ENCODE results near the gene ARRDC5.

ARRDC5 gene

DNA sequence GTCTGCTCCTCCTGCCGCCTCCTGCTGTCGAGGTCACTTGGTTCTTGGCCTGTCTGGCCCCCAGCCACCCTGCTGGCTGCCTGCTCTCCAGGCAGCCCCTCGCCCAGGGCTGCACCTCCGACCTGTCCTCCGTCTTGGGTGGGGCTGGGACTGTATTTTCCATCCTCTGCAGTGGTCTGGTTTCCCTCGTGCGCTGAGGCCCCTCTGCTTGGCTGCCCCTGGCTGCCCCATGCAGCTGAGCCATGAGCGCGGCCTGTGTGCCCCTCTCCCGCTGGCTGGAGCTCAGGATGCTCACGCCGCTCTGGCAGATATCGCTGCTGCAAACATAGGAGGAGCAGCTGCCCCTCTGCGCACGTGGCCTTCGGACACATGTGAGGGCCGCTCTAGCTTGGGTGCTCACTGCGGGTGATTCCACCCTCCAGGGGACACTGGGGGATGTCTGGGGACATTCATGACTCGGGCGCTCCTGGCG lies 20.6 kb upstream of the ARRDC5 start:
- no peak overlapping the region for H2BK5ac ChIP-seq (ENCODE audit: low read depth, low read length, poor library complexity, severe bottlenecking)
- no peak overlapping the region for H3K4ac ChIP-seq (ENCODE audit: low read depth in 1 of 2, low read length in 2 of 2)

GRCh38 chr19:4922530-4923275 lies 20.0 kb upstream of the ARRDC5 start:
- Histone ChIP-seq H3K36me3 (ENCODE audit: control insufficient read depth in 1 of 2, insufficient read depth in 2 of 2, low read depth in 1 of 2, low read length in 2 of 2) (peaks cover 6 to 22% of the 10 kb centered on the region in 2 experiments), H3K4me1 (ENCODE audit: control insufficient read depth, insufficient read depth, low read depth, low read length) (peaks cover 22% of the 10 kb centered on the region), H3K9me3 (ENCODE audit: control insufficient read depth, low read length) (no peaks in the 10 kb centered on the region), H2BK15ac (ENCODE audit: low read depth, poor library complexity, severe bottlenecking) (no peak overlapping the region), H3K4ac (ENCODE audit: low read depth in 1 of 2, low read length in 2 of 2) (no peak overlapping the region), H2BK5ac (ENCODE audit: low read depth, low read length, poor library complexity, severe bottlenecking) (no peak overlapping the region), H3K27me3 (ENCODE audit: control insufficient read depth in 1 of 2, insufficient read depth in 1 of 2, low read length in 2 of 2) (no peaks in the 10 kb centered on the region), H2AK5ac (ENCODE audit: low read length, severe bottlenecking) (no peak overlapping the region), H3K79me1 (replicated peaks; ENCODE audit: low read length, poor library complexity, severe bottlenecking) (peaks cover 6% of the 10 kb centered on the region), H3K4me3 (ENCODE audit: insufficient read depth in 1 of 2, low read depth in 1 of 2, low read length in 2 of 2) (no peak overlapping the region), H3K9ac (ENCODE audit: low read length) (no peak overlapping the region), H3K4me2 (ENCODE audit: low read length, poor library complexity, severe bottlenecking) (no peak overlapping the region), H3K14ac (ENCODE audit: low read length in 2 of 2) (peak overlapping the region in 1 of 2 experiments; percentile 1), H4K91ac (ENCODE audit: low read length) (no peak overlapping the region), H2BK12ac (ENCODE audit: low read length in 2 of 2) (no peak overlapping the region), H3K23ac (ENCODE audit: low read length in 2 of 2) (peak overlapping the region in 1 of 2 experiments; percentile 3), H3K18ac (ENCODE audit: low read depth in 1 of 2, low read length in 2 of 2) (peak overlapping the region in 1 of 2 experiments; percentile 29), H2BK120ac (ENCODE audit: low read depth, low read length) (no peak overlapping the region), H2AFZ (ENCODE audit: low read depth, low read length) (no peak overlapping the region), H4K8ac (ENCODE audit: low read length) (peak overlapping the region; percentile 8), H3K27ac (ENCODE audit: low read length, poor library complexity, severe bottlenecking) (peak overlapping the region; percentile 1)
- 89% methylated on average over 22 of the region's 22 CpGs for WGBS
- DNase-seq: no peak

More for the DNA sequence above, 20.6 kb upstream of the ARRDC5 start:
- Histone ChIP-seq H3K18ac (ENCODE audit: low read depth in 1 of 2, low read length in 2 of 2) (no peak overlapping the region), H4K91ac (ENCODE audit: low read length) (peak overlapping the region; percentile 19), H3K23ac (ENCODE audit: low read length in 2 of 2) (no peak overlapping the region), H2AFZ (ENCODE audit: low read depth, low read length) (no peak overlapping the region), H3K27ac (ENCODE audit: low read length, poor library complexity, severe bottlenecking) (no peak overlapping the region), H2AK5ac (ENCODE audit: low read length, severe bottlenecking) (peak overlapping the region; percentile 57), H3K14ac (ENCODE audit: low read length in 2 of 2) (no peak overlapping the region), H3K36me3 (ENCODE audit: control insufficient read depth in 1 of 2, insufficient read depth in 2 of 2, low read depth in 1 of 2, low read length in 2 of 2) (peaks cover 6 to 28% of the 10 kb centered on the region in 2 experiments), H3K27me3 (ENCODE audit: control insufficient read depth in 1 of 2, insufficient read depth in 1 of 2, low read length in 2 of 2) (no peaks in the 10 kb centered on the region), H2BK12ac (ENCODE audit: low read length in 2 of 2) (no peak overlapping the region), H3K9ac (ENCODE audit: low read length) (no peak overlapping the region), H3K9me3 (ENCODE audit: control insufficient read depth, low read length) (no peaks in the 10 kb centered on the region), H3K79me1 (replicated peaks; ENCODE audit: low read length, poor library complexity, severe bottlenecking) (peaks cover 9% of the 10 kb centered on the region), H4K8ac (ENCODE audit: low read length) (peak overlapping the region; percentile 8), H3K4me2 (ENCODE audit: low read length, poor library complexity, severe bottlenecking) (no peak overlapping the region), H3K4me3 (ENCODE audit: insufficient read depth in 1 of 2, low read depth in 1 of 2, low read length in 2 of 2) (no peak overlapping the region), H2BK120ac (ENCODE audit: low read depth, low read length) (no peak overlapping the region), H3K4me1 (ENCODE audit: control insufficient read depth, insufficient read depth, low read depth, low read length) (peaks cover 28% of the 10 kb centered on the region), H2BK15ac (ENCODE audit: low read depth, poor library complexity, severe bottlenecking) (no peak overlapping the region)
- WGBS: 93% methylated on average over 21 of the region's 21 CpGs
- DNase-seq: no peak

GRCh38 chr19:4916292-4917082 lies 13.8 kb upstream of the ARRDC5 start:
- Histone ChIP-seq H2BK5ac (ENCODE audit: low read depth, low read length, poor library complexity, severe bottlenecking) (no peak overlapping the region), H4K91ac (ENCODE audit: low read length) (peak overlapping the region; percentile 46), H3K23ac (ENCODE audit: low read length in 2 of 2) (no peak overlapping the region), H2BK12ac (ENCODE audit: low read length in 2 of 2) (peak overlapping the region; percentile 31 to 61), H3K27ac (ENCODE audit: low read length, poor library complexity, severe bottlenecking) (peak overlapping the region; percentile 76), H3K27me3 (ENCODE audit: control insufficient read depth in 1 of 2, insufficient read depth in 1 of 2, low read length in 2 of 2) (no peaks in the 10 kb centered on the region), H3K14ac (ENCODE audit: low read length in 2 of 2) (peak overlapping the region in 1 of 2 experiments; percentile 74), H3K9me3 (ENCODE audit: control insufficient read depth, low read length) (no peaks in the 10 kb centered on the region), H3K4me2 (ENCODE audit: low read length, poor library complexity, severe bottlenecking) (no peak overlapping the region), H3K79me1 (replicated peaks; ENCODE audit: low read length, poor library complexity, severe bottlenecking) (peaks cover 2% of the 10 kb centered on the region), H3K9ac (ENCODE audit: low read length) (no peak overlapping the region), H2BK15ac (ENCODE audit: low read depth, poor library complexity, severe bottlenecking) (no peak overlapping the region), H4K8ac (ENCODE audit: low read length) (peak overlapping the region; percentile 5), H2AFZ (ENCODE audit: low read depth, low read length) (no peak overlapping the region), H3K36me3 (ENCODE audit: control insufficient read depth in 1 of 2, insufficient read depth in 2 of 2, low read depth in 1 of 2, low read length in 2 of 2) (peaks cover 6 to 20% of the 10 kb centered on the region in 2 experiments), H3K4me1 (ENCODE audit: control insufficient read depth, insufficient read depth, low read depth, low read length) (peaks cover 28% of the 10 kb centered on the region), H3K4ac (ENCODE audit: low read depth in 1 of 2, low read length in 2 of 2) (peak overlapping the region; percentile 12 to 16), H2BK120ac (ENCODE audit: low read depth, low read length) (no peak overlapping the region), H3K4me3 (ENCODE audit: insufficient read depth in 1 of 2, low read depth in 1 of 2, low read length in 2 of 2) (no peak overlapping the region), H3K18ac (ENCODE audit: low read depth in 1 of 2, low read length in 2 of 2) (peak overlapping the region in 1 of 2 experiments; percentile 0), H2AK5ac (ENCODE audit: low read length, severe bottlenecking) (peak overlapping the region; percentile 40)
- 97% methylated on average over 41 of the region's 41 CpGs for WGBS
- no peak for DNase-seq
